ENCODE data around the gene STRA8.
A peak's percentile ranks its signal among the peaks of the same experiment; 100 is the strongest.

STRA8 gene

DNA sequence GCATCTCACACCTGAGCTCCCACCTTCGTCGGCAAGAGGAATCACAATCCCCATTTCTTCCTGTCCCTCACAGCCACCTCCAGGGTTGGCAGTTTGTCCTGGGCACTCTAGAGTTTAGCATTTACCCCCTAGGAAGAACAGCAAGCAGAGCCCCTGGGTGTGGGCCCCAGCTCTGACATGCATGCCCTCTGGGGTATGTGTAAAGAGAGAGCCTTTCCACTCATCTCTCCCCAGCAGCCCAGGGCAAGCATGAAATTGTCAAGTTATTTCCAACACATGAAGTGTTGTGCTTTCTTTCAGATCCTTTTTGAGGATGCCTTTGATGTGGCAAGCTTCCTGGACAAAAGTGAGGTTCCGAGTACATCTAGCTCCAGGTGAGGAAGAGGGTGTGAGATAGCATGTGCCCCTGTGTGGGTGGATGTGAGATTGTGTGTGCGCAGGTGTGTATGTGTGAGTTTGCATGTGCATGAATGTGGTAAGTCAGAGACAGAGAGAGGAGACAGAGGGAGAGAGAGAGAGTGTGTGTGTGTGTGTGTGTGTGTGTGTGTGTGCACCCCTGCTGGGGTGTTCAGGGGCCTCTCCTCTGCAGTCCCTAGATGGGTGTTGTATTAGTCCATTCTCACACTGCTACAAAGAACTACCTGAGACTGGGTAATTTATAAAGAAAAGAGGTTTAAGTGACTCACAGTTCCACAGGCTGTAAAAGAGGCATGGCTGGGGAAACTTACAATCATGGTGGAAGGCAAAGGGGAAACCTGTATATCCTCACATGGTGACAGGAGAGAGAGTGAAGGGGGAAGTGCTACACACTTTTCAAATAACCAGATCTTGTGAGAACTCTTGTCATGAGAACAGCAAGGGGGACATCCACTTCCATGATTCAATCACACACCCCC is 18.1 kb downstream of the STRA8 start:
- H3K9ac ChIP-seq (ENCODE audit: low read length) = no peak overlapping the region
- no peak overlapping the region for H4K5ac ChIP-seq (ENCODE audit: low read length)
- H2BK120ac ChIP-seq (ENCODE audit: low read depth, low read length) = no peak overlapping the region
- WGBS (ENCODE audit: extremely low coverage, insufficient coverage, low lambda C conversion rate) = no CpG with 5 or more reads among the region's 4 CpGs
- H3K27ac ChIP-seq (ENCODE audit: low read depth, low read length) = no peak overlapping the region
- no peak overlapping the region for H2AK5ac ChIP-seq (ENCODE audit: low read length)
- H3K18ac ChIP-seq (ENCODE audit: low read length) = no peak overlapping the region
- H4K8ac ChIP-seq (ENCODE audit: low read depth, low read length) = no peak overlapping the region
- no peak overlapping the region for H3K23ac ChIP-seq (ENCODE audit: low read length)
- no peaks in the 10 kb centered on the region for H3K79me2 ChIP-seq (ENCODE audit: control insufficient read depth, insufficient read depth, low read length)
- H3K56ac ChIP-seq (ENCODE audit: low read length) = no peak overlapping the region
- no peaks in the 10 kb centered on the region for H3K4me1 ChIP-seq (ENCODE audit: control insufficient read depth, low read depth, low read length)
- H3K36me3 ChIP-seq (ENCODE audit: control insufficient read depth, insufficient read depth, low read length) = no peaks in the 10 kb centered on the region
- no peaks in the 10 kb centered on the region for H3K27me3 ChIP-seq (ENCODE audit: insufficient read depth, low read length, poor library complexity)
- no peak overlapping the region for H3K4me2 ChIP-seq (ENCODE audit: low read length)
- DNase-seq = no peak
- no peak overlapping the region for H2BK5ac ChIP-seq (ENCODE audit: low read length)
- H3K4ac ChIP-seq (ENCODE audit: low read depth, low read length) = no peak overlapping the region
- no peaks in the 10 kb centered on the region for H3K79me1 ChIP-seq (ENCODE audit: low read length)
- H3K4me3 ChIP-seq (ENCODE audit: low read length) = no peak overlapping the region
- no peak overlapping the region for H2BK15ac ChIP-seq (replicated peaks; ENCODE audit: low read depth)

DNA sequence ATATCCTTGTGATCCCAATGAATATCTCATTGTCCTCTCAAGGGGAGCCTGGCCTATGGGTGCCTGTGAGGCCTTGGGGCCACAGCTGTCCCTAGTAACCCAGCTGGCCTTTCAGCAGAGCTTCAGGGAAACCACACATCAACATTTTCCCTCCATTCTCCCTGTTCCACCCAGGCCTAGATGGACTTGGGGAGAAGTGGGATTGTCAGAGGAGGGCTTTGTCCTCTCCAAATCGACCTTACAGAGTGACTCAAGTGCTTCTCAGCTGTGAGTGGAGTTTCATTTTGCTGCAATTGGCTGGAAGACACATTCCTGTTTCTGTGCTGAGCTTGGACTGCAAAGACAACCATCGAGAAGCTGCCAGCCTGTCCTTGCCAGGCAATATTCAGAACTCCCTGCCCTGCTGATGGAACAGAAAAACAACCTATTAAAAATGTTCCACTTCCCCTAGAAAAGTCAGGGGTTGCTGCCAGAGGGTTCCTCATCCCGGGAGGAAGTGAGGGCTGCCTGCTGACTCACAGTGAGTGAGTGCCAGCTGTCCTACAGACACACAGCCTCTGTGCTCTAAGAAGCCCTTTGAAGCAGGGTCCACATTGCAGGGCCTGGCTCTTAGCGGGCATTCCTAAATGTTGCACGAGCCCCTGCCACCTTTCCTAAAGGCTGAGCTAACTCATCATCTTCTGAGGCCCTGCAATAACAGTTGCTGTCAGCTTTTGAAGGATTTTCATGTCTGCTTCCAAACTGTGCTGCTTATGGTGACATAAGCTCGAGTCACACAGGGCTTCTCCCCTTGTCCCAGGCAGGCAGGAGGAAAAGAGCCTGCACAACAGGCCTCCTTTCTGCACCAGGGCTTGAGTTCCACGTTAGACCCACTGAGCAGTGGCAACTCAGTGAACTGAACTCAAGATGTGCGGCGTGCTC is 20.5 kb downstream of the STRA8 start:
- H3K56ac ChIP-seq (ENCODE audit: low read length) = peak overlapping the region; percentile 34
- no peak overlapping the region for H4K8ac ChIP-seq (ENCODE audit: low read depth, low read length)
- H3K27me3 ChIP-seq (ENCODE audit: insufficient read depth, low read length, poor library complexity) = no peaks in the 10 kb centered on the region
- H2BK120ac ChIP-seq (ENCODE audit: low read depth, low read length) = no peak overlapping the region
- no peak overlapping the region for H4K5ac ChIP-seq (ENCODE audit: low read length)
- H3K27ac ChIP-seq (ENCODE audit: low read depth, low read length) = no peak overlapping the region
- DNase-seq = peak; percentile 48
- no CpG with 5 or more reads among the region's 9 CpGs for WGBS (ENCODE audit: extremely low coverage, insufficient coverage, low lambda C conversion rate)
- no peak overlapping the region for H3K4me3 ChIP-seq (ENCODE audit: low read length)
- no peak overlapping the region for H3K4me2 ChIP-seq (ENCODE audit: low read length)
- no peak overlapping the region for H3K9ac ChIP-seq (ENCODE audit: low read length)
- no peaks in the 10 kb centered on the region for H3K79me2 ChIP-seq (ENCODE audit: control insufficient read depth, insufficient read depth, low read length)
- H3K4me1 ChIP-seq (ENCODE audit: control insufficient read depth, low read depth, low read length) = no peaks in the 10 kb centered on the region
- H3K23ac ChIP-seq (ENCODE audit: low read length) = no peak overlapping the region
- H3K36me3 ChIP-seq (ENCODE audit: control insufficient read depth, insufficient read depth, low read length) = no peaks in the 10 kb centered on the region
- no peak overlapping the region for H2BK5ac ChIP-seq (ENCODE audit: low read length)
- H2AK5ac ChIP-seq (ENCODE audit: low read length) = no peak overlapping the region
- no peak overlapping the region for H3K4ac ChIP-seq (ENCODE audit: low read depth, low read length)
- H2BK15ac ChIP-seq (replicated peaks; ENCODE audit: low read depth) = no peak overlapping the region
- H3K79me1 ChIP-seq (ENCODE audit: low read length) = no peaks in the 10 kb centered on the region
- H3K18ac ChIP-seq (ENCODE audit: low read length) = no peak overlapping the region

DNA sequence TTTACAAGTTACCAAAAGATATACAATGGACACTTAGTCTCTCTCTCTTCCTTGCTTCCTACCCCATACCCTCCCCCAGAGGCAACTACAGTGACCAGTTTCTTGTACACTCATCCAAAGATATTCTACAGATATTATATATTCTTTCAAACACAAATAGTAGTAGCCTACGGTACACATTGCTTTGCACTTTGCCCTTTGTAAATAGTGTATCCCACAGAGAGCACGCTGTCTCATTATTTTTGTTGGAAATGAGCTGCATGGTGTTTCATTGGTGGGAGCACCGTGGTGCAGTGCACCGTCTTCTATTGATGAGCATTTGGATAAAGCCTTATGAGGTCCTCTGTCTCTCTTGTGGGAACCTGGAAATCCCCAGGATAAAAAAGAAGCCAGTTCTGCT is 24.2 kb downstream of the STRA8 start:
- H4K5ac ChIP-seq (ENCODE audit: low read length) = no peak overlapping the region

DNA sequence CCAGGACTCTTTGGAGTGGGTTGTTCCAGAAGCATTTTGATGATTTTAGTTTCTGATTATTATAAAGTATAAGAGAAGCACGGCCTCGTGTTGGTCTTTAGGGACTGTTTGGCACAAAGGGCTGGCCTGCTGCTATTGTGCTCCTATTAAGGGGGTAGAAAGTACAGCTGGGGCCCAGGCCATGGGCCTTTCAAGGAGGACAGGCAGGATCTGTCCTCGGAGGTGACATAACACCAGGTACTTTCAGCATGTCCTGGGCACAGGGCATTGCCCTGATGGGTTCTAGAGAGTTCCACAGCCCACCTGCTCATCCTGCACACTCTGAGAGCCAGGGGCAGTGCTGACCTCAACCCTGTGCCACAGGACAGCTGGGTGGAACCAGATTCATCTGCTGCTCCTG is 24.9 kb downstream of the STRA8 start:
- no peak overlapping the region for H2BK15ac ChIP-seq (replicated peaks; ENCODE audit: low read depth)
- no peak overlapping the region for H4K8ac ChIP-seq (ENCODE audit: low read depth, low read length)
- no peak overlapping the region for H3K23ac ChIP-seq (ENCODE audit: low read length)
- no peak overlapping the region for H2BK5ac ChIP-seq (ENCODE audit: low read length)
- no peaks in the 10 kb centered on the region for H3K4me1 ChIP-seq (ENCODE audit: control insufficient read depth, low read depth, low read length)
- H3K18ac ChIP-seq (ENCODE audit: low read length) = no peak overlapping the region
- DNase-seq = no peak
- H3K79me2 ChIP-seq (ENCODE audit: control insufficient read depth, insufficient read depth, low read length) = no peaks in the 10 kb centered on the region
- no peak overlapping the region for H4K5ac ChIP-seq (ENCODE audit: low read length)
- H3K4ac ChIP-seq (ENCODE audit: low read depth, low read length) = no peak overlapping the region
- no peaks in the 10 kb centered on the region for H3K79me1 ChIP-seq (ENCODE audit: low read length)
- H3K36me3 ChIP-seq (ENCODE audit: control insufficient read depth, insufficient read depth, low read length) = no peaks in the 10 kb centered on the region
- H3K27ac ChIP-seq (ENCODE audit: low read depth, low read length) = no peak overlapping the region
- H3K4me2 ChIP-seq (ENCODE audit: low read length) = no peak overlapping the region
- no peak overlapping the region for H3K56ac ChIP-seq (ENCODE audit: low read length)
- no peak overlapping the region for H3K9ac ChIP-seq (ENCODE audit: low read length)
- no CpG with 5 or more reads among the region's 3 CpGs for WGBS (ENCODE audit: extremely low coverage, insufficient coverage, low lambda C conversion rate)
- no peak overlapping the region for H2AK5ac ChIP-seq (ENCODE audit: low read length)
- no peaks in the 10 kb centered on the region for H3K27me3 ChIP-seq (ENCODE audit: insufficient read depth, low read length, poor library complexity)
- H2BK120ac ChIP-seq (ENCODE audit: low read depth, low read length) = no peak overlapping the region
- H3K4me3 ChIP-seq (ENCODE audit: low read length) = no peak overlapping the region

More for the DNA sequence above, 24.2 kb downstream of the STRA8 start:
- Histone ChIP-seq H2BK15ac (replicated peaks; ENCODE audit: low read depth) (no peak overlapping the region), H3K4me2 (ENCODE audit: low read length) (no peak overlapping the region), H3K4me1 (ENCODE audit: control insufficient read depth, low read depth, low read length) (no peaks in the 10 kb centered on the region), H3K36me3 (ENCODE audit: control insufficient read depth, insufficient read depth, low read length) (no peaks in the 10 kb centered on the region), H3K4ac (ENCODE audit: low read depth, low read length) (no peak overlapping the region), H2BK5ac (ENCODE audit: low read length) (no peak overlapping the region), H3K9ac (ENCODE audit: low read length) (no peak overlapping the region), H3K56ac (ENCODE audit: low read length) (no peak overlapping the region), H3K23ac (ENCODE audit: low read length) (no peak overlapping the region), H3K79me2 (ENCODE audit: control insufficient read depth, insufficient read depth, low read length) (no peaks in the 10 kb centered on the region), H3K4me3 (ENCODE audit: low read length) (no peak overlapping the region), H2AK5ac (ENCODE audit: low read length) (no peak overlapping the region), H2BK120ac (ENCODE audit: low read depth, low read length) (no peak overlapping the region), H4K8ac (ENCODE audit: low read depth, low read length) (no peak overlapping the region), H3K79me1 (ENCODE audit: low read length) (no peaks in the 10 kb centered on the region), H3K27me3 (ENCODE audit: insufficient read depth, low read length, poor library complexity) (no peaks in the 10 kb centered on the region), H3K18ac (ENCODE audit: low read length) (no peak overlapping the region), H3K27ac (ENCODE audit: low read depth, low read length) (no peak overlapping the region)
- no peak for DNase-seq
- WGBS (ENCODE audit: extremely low coverage, insufficient coverage, low lambda C conversion rate) = no CpG with 5 or more reads among the region's 4 CpGs

DNA sequence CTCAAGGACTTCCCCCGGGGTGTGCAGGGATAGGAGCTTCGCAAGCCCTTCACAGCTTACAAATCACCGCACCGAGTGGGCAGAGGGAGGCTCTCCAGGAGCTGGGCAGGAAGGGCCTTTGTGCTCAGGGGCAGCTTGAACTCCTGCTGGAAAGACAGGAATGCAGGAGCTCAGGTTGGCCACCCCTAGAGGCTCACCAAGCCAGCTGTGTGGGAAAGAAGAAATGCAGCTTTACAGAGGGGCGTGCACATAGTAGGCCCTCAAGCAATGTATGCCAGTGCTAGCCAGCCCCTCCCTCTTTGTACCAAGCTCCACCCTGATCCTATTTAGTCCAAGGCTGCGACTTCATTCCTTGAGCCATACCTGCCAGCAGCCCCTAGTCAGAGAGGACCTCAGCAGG is 26.1 kb downstream of the STRA8 start:
- no peak overlapping the region for H3K56ac ChIP-seq (ENCODE audit: low read length)
- no peak overlapping the region for H2AK5ac ChIP-seq (ENCODE audit: low read length)
- H4K5ac ChIP-seq (ENCODE audit: low read length) = no peak overlapping the region
- no peaks in the 10 kb centered on the region for H3K36me3 ChIP-seq (ENCODE audit: control insufficient read depth, insufficient read depth, low read length)
- H4K8ac ChIP-seq (ENCODE audit: low read depth, low read length) = no peak overlapping the region
- no peak overlapping the region for H2BK15ac ChIP-seq (replicated peaks; ENCODE audit: low read depth)
- H3K4me2 ChIP-seq (ENCODE audit: low read length) = no peak overlapping the region
- no peaks in the 10 kb centered on the region for H3K4me1 ChIP-seq (ENCODE audit: control insufficient read depth, low read depth, low read length)
- no CpG with 5 or more reads among the region's 6 CpGs for WGBS (ENCODE audit: extremely low coverage, insufficient coverage, low lambda C conversion rate)
- no peak overlapping the region for H3K9ac ChIP-seq (ENCODE audit: low read length)
- no peak overlapping the region for H3K4me3 ChIP-seq (ENCODE audit: low read length)
- no peaks in the 10 kb centered on the region for H3K27me3 ChIP-seq (ENCODE audit: insufficient read depth, low read length, poor library complexity)
- H3K79me2 ChIP-seq (ENCODE audit: control insufficient read depth, insufficient read depth, low read length) = no peaks in the 10 kb centered on the region
- H3K79me1 ChIP-seq (ENCODE audit: low read length) = no peaks in the 10 kb centered on the region
- H3K23ac ChIP-seq (ENCODE audit: low read length) = no peak overlapping the region
- H2BK5ac ChIP-seq (ENCODE audit: low read length) = no peak overlapping the region
- DNase-seq = peak; percentile 19
- no peak overlapping the region for H3K4ac ChIP-seq (ENCODE audit: low read depth, low read length)
- H3K18ac ChIP-seq (ENCODE audit: low read length) = no peak overlapping the region
- no peak overlapping the region for H3K27ac ChIP-seq (ENCODE audit: low read depth, low read length)
- no peak overlapping the region for H2BK120ac ChIP-seq (ENCODE audit: low read depth, low read length)

Measured in mesendoderm (in vitro differentiated cells).